GM12864 (cell line): ENCODE data around the gene FAM193A.
"Not testable (repeated sequence)": the region's sequence is repeated elsewhere in the genome, so short reads cannot be mapped to it uniquely, and the experiment has no call there.

Experiments used
- DNase-seq: peaks from one replicate; pipeline ENCODE4 v3.0.0-alpha.2; 2011; ENCODE audit warnings: low read depth
- H3K4me3 ChIP-seq: 2 replicates; pipeline ENCODE4 v1.5.1; 2011; ENCODE audit warnings: mild to moderate bottlenecking, low read depth, low read length, control low read depth
- TF ChIP-seq, protein P1 (sequence below): IDR thresholded peaks from 2 replicates; pipeline ENCODE4 v1.5.1; 2011; ENCODE audit warnings: low read depth, mild to moderate bottlenecking, moderate library complexity, low read length, control low read depth, inconsistent platforms; ENCODE audit errors: missing control alignments

The FAM193A gene

DNA sequence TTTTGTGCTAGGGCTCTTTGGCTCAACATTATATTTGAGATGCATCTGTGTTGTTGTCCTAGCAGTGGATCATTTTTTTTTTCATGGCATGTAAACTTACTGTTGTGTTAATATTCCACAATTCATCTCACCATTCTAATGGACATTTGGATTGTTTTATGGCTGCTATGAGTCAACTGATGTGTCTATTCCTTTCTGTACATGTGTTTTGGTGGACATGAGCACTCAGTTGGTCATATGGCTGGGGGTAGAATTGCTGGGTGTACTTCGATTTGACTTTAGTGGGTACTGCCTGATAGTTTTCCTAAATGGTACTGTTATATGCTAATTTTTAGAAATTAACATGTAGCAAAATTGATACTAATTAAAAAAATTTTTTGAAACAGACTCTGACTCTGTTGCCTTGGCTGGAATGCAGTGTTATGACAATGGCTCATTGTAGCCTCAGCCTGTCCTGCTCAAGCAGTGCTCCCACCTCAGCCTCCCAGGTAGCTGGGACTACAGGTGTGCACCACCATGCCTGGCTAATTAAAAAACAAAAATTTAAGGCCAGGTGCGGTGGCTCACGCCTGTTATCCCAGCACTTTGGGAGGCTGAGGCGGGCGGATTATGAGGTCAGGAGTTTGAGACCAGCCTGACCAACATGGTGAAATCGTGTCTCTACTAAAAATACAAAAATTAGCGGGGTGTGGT, 9.0 kb downstream of the FAM193A start:
- TF ChIP-seq, protein P1, sequence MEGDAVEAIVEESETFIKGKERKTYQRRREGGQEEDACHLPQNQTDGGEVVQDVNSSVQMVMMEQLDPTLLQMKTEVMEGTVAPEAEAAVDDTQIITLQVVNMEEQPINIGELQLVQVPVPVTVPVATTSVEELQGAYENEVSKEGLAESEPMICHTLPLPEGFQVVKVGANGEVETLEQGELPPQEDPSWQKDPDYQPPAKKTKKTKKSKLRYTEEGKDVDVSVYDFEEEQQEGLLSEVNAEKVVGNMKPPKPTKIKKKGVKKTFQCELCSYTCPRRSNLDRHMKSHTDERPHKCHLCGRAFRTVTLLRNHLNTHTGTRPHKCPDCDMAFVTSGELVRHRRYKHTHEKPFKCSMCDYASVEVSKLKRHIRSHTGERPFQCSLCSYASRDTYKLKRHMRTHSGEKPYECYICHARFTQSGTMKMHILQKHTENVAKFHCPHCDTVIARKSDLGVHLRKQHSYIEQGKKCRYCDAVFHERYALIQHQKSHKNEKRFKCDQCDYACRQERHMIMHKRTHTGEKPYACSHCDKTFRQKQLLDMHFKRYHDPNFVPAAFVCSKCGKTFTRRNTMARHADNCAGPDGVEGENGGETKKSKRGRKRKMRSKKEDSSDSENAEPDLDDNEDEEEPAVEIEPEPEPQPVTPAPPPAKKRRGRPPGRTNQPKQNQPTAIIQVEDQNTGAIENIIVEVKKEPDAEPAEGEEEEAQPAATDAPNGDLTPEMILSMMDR = no peak
- no peak overlapping the region for H3K4me3 ChIP-seq
- DNase-seq = no peak

DNA sequence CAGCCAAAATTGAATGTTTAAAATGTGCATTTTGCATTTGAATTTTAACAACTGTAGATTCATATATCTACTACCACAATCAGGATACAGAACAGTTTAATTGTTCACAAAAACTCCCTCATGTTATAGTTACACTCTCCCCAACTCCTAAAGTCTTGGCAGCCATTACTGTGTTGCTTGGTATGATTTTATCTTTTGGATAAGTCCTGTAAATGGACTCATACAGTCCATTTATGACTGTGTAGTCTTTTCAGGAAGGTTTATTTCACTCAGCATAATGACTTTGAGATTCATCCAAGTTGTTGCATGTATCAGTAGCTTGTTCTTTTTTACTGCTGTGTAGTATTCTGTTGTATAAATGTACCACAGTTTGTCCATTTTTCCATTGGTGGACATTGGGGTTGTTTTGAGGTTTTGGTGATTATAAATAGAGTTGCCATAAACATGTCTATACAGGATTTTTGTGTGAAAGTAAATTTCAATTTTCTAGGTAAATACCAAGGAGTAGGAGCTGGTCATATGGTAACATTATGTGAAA, 9.9 kb downstream of the FAM193A start:
- H3K4me3 ChIP-seq = no peak overlapping the region
- DNase-seq = no peak
- TF ChIP-seq, protein P1 = no peak

DNA sequence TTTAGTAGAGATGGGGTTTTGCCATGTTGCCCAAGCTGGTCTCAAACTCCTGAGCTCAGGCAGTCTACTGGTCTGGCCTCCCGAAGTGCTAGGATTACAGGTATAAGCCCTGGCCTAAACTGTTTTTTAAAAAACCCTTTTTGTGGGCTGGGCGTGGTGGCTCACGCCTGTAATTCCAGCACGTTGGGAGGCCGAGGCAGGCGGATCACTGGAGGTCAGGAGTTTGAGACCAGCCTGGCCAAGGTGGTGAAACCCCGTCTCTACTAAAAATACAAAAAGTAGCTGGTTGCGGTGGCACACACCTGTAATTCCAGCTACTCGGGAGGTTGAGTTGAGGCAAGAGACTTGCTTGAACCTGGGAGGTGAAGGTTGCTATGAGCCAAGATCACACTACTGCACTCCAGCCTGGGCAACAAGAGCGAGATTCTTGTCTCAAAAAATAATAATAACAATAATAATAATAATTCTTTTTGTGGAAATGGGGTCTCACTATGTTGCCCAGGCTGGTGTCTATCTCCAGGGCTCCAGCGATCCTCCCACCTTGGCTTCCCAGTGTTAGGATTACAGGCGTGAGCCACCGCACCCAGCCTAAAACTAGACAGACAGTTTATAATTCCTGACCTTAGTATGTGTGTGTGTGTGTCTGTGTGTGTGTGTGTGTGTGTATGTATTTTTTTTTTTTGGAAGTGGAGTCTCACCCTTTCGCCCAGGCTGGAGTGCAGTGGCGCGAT, 10.7 kb downstream of the FAM193A start:
- not testable (repeated sequence) for H3K4me3 ChIP-seq, DNase-seq

DNA sequence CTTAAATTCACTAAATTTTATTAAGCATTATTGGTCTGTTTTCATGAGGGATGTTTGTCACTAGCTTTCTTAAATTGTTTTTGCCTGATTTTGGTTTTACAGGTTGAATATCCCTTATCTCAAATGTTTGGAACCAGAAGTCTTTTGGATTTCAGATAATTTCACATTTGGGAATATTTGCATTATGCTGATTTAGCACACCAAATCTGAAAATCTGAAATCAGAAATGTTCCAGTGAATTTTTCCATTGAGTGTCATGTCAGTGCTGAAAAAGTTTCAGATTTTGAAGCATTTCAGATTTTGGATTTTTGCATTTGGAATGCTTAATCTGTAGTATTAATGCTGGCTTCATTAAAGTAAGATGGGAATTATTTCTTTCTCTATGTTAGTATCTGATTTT, 14.7 kb downstream of the FAM193A start:
- DNase-seq = no peak
- TF ChIP-seq, protein P1 = no peak

DNA sequence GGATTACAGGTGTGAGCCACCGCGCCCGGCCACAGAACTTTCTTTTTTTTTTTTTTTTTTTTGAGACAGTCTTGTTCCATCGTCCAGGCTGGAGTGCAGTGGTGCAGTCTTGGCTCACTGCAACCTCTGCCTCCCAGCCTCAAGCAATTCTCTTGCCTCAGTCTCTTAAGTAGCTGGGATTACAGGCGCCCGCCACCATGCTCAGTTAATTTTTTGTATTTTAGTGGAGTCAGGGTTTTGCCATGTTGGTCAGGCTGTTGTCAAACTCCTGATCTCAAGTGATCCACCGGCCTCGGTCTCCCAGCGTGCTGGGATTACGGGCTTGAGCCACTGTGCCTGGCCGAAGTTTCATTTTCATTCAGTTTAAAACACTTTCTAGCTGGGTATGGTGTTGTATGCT, 16.4 kb downstream of the FAM193A start:
- no peak overlapping the region for H3K4me3 ChIP-seq
- TF ChIP-seq, protein P1 = no peak
- DNase-seq = no peak

More for the DNA sequence above, 14.7 kb downstream of the FAM193A start:
- H3K4me3 ChIP-seq = no peak overlapping the region

DNA sequence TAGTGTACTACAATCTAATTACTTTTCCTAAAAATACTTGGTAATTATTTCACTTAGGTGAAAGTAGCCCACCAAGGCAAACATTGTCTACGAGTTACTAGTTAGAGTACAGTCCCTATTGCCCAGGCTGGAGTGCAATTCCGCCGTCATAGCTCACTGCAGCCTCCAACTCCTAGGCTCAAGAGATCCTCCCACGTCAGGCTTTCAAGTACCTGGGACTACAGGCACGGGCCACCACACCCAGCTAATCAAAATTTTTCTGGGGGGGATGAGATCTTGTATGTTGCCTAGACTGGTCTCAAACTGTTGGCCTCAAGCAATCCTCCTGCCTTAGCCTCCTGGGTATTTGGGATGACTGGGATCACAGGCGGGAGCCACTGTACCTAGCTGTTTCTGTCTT, 21.9 kb downstream of the FAM193A start:
- H3K4me3 ChIP-seq = no peak overlapping the region
- TF ChIP-seq, protein P1 = no peak
- DNase-seq = no peak

DNA sequence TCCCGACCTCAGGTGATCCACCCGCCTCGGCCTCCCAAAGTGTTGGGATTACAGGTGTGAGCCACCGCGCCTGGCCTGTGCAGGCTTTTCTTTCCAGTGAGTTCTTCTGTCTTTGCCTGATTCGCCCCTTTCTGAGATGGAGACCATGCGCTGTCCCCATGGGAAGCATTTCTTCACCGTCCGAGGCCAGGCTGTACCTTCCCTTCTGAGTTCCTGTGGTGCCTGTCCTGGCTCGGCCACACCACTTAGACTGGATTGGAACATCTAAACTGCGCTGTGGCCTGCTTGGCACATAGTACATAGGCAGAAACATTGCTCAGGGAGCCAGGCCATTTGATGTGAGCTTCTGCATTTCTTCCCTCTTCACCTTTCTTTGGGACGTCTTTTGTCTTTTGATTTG, 23.7 kb downstream of the FAM193A start:
- TF ChIP-seq, protein P1 = no peak
- no peak overlapping the region for H3K4me3 ChIP-seq
- no peak for DNase-seq
